HCT116 (cell line): Measurements from ENCODE around the gene WLS.

Source experiments
- ATF3 ChIP-seq: IDR thresholded peaks from 2 replicates; pipeline ENCODE4 v1.6.1; 2012
- CTCF ChIP-seq, 3 experiments: fragments of 200-600 bp in 1 of 3; sonication (generic) in 1 of 3; IDR thresholded peaks in 2 of 3; conservative IDR thresholded peaks in 1 of 3; 2 replicates each; pipeline ENCODE4 v1.5.1; 2012 to 2017; ENCODE audit warnings: low read depth in 2 of 3, low read length in 2 of 3, antibody characterized with exemption in 1 of 3, borderline replicate concordance in 1 of 3, control low read depth in 1 of 3, mild to moderate bottlenecking in 1 of 3, mixed read lengths in 1 of 3, mixed run types in 1 of 3, moderate library complexity in 1 of 3; ENCODE audit not compliant: insufficient read depth in 1 of 3
- EGR1 ChIP-seq: IDR thresholded peaks from 2 replicates; pipeline ENCODE4 v1.6.1; 2012; ENCODE audit warnings: low read depth
- EZH2 ChIP-seq: fragments of 200-600 bp; sonication (generic); IDR thresholded peaks from 2 replicates; pipeline ENCODE4 v1.6.1; 2017; ENCODE audit warnings: antibody characterized with exemption, mixed run types
- EZH2phosphoT487 ChIP-seq: fragments of 200-600 bp; IDR thresholded peaks from 2 replicates; pipeline ENCODE4 v1.6.1; 2018; ENCODE audit warnings: antibody characterized with exemption, borderline replicate concordance
- JUND ChIP-seq: IDR thresholded peaks from 2 replicates; pipeline ENCODE4 v1.6.1; 2012
- MAX ChIP-seq: IDR thresholded peaks from 2 replicates; pipeline ENCODE4 v1.6.1; 2012
- POLR2A ChIP-seq: IDR thresholded peaks from 2 replicates; pipeline ENCODE4 v1.7.0; 2011; ENCODE audit warnings: borderline replicate concordance; ENCODE audit not compliant: insufficient read depth, insufficient read length; ENCODE audit errors: extremely low read depth
- POLR2AphosphoS5 ChIP-seq: IDR thresholded peaks from 2 replicates; pipeline ENCODE4 v1.6.1; 2011; ENCODE audit warnings: mild to moderate bottlenecking, low read depth, low read length, moderate library complexity
- RAD21 ChIP-seq: IDR thresholded peaks from 2 replicates; pipeline ENCODE4 v1.6.1; 2012; ENCODE audit warnings: low read depth, mild to moderate bottlenecking
- REST ChIP-seq: IDR thresholded peaks from 2 replicates; pipeline ENCODE4 v1.6.1; 2012; ENCODE audit warnings: low read depth
- SIN3A ChIP-seq: IDR thresholded peaks from 2 replicates; pipeline ENCODE4 v1.6.1; 2012; ENCODE audit warnings: low read depth
- SP1 ChIP-seq: IDR thresholded peaks from 2 replicates; pipeline ENCODE4 v1.6.1; 2012; ENCODE audit warnings: low read depth
- ZNF274 ChIP-seq: fragments of 200-500 bp; sonication (Bioruptor generic); IDR thresholded peaks from 2 replicates; pipeline ENCODE4 v1.6.1; 2014; ENCODE audit warnings: mild to moderate bottlenecking, low read depth, low read length, inconsistent platforms

- TF ChIP-seq EGR1 (no peak), EZH2 (no peak), CTCF (IDR thresholded peaks at IDR 0.05 in 2 of 3, conservative IDR thresholded peaks at IDR 0.05 in 1 of 3; ENCODE audit: borderline replicate concordance in 1 of 3, insufficient read depth in 1 of 3, low read depth in 2 of 3, low read length in 2 of 3) (peak; percentile 78 to 88 (median 85)), EZH2phosphoT487 (no peak), POLR2A (no peak), REST (no peak), MAX (no peak), RAD21 (peak; percentile 93), ATF3 (no peak), JUND (no peak), SIN3A (no peak), POLR2AphosphoS5 (no peak), SP1 (no peak), ZNF274 (no peak)
Observed at GRCh38 chr1:68116643-68117235, 115.6 kb downstream of the WLS start.
